NCI-H2196 treated with DMSO at 0.1 percent for 48 hours (cell line): ENCODE data around the gene SORBS1.
A peak's percentile ranks its signal among the peaks of the same experiment; 100 is the strongest.

Source experiments
- DNase-seq: peaks from one replicate; lab custom pipeline; 2025; ENCODE audit not compliant: unreplicated experiment; lab: John Stamatoyannopoulos, UW

Gene SORBS1

DNA sequence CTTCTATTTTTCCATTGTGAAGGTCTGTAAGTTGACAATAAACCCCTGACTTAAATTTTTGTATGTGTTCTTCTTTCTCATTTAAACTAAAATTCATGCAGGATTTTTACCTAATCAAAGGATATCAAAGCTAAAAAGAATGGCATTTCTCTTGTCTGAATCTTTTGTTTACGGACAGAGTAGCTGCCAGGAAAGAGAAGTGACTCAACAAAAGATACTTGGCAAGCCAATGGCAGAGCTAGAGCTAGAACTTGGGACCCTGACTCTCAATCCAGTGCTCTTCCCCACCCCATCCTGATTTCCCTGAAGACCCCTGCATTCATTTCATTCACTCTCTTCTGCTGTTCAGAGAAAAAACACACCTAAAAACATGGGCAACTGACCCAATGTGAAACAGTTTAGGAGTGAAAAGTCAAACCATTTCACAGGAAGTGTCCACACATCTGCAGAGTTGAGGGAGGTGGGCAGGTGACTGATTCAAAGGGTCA lies 230.2 kb downstream of the SORBS1 start:
- no peak for DNase-seq

DNA sequence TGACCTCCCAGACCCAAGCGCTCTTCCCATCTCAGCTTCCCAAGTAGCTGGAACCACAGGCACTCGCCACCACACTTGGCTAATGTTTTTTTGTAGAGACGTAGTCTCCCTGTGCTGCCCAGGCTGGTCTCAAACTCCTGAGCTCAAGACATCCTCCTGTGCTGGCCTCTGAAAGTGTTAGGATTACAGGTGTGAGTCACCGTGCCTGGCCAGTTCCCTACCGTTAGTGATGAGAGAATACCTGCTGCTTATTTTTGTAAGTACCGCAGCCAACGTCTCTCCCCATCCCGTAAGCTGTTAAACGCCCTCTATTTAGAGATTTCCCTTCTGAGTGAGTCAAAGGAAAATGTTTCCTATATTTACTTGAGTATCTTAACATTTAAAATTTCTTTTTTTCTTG lies 231.9 kb downstream of the SORBS1 start:
- DNase-seq = no peak

- DNase-seq = no peak
These were observed 233.2 kb downstream of the SORBS1 start for GRCh38 chr10:95328013-95328412.

DNA sequence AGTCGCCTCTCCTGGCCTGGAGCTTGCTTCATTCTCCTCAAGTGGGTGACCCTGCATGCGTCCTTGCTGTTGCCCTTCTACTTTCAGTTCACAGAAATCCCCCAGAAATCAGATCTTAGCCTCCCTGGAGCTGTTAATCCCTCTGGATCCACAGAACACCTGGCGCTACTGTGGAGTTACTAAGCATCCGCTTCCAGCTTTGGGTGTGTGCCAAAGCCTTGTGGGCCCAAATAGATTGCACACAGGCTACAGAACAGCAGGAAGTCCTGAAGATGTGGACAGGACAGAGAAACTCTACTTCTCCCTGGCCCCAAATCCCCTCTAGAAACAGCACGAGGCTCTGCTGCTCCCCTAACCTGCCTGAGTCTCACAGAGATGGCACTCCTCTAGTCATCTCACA lies 233.8 kb downstream of the SORBS1 start:
- peak; percentile 31 for DNase-seq

- DNase-seq = no peak
These were observed 234.8 kb downstream of the SORBS1 start for GRCh38 chr10:95326396-95326795.

DNA sequence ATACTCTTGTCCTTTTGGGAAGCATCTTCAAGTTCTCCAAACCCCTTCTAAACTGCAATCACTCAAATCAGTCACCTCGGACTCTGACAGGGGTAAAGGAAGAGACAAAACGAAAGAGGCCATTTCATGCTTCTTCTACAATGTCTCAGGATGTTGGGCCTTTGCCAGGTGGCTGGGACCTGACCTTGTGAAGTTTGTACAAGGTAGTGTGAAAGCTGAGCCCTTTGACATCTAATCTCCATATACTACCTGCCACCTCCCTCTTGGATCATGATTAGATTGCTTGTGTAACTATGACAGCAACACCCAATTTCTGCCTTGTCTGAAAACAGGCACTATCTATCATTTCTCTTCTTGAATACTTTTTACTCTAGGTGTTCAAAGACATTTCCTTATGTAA lies 235.3 kb downstream of the SORBS1 start:
- DNase-seq = no peak

DNA sequence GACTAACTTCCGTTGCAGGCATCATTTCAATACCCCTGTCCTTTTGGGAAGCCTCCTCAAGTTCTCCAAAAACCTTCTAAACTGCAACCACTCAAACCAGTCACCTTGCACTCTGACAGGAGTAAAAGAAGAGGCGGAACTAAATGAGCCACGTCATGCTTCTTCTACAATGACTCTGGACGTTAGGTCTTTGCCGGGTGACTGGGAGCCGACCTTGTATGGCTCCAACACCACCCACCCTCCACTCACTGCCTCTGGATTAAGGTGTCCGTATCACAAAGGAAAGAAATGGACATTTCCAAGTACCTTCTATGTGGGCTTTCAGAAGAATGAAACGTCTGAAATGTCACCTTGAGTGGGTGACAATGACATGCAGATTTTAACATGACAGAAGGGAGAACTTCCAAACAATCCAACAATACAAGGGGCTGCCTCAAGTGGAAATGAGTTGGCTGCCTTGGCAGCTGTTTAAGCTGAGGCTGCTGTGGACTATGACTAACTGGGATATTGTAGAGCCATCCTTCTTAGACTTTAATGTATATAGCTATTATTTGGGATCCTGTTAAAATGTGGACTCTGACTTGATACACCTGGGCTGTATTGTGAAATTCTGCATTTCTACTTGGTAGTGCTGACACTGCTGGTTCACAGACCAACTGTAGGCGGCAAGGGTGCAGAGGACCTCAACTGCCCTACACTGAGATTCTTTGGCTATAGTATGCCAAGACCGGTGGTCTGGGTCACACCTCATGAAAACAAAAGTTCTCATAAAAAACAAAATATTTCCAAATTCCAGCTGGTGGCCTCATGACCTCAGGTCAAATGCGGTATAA lies 236.5 kb downstream of the SORBS1 start:
- DNase-seq = no peak

- no peak for DNase-seq
These were observed 239.4 kb downstream of the SORBS1 start for GRCh38 chr10:95321554-95322301.

DNA sequence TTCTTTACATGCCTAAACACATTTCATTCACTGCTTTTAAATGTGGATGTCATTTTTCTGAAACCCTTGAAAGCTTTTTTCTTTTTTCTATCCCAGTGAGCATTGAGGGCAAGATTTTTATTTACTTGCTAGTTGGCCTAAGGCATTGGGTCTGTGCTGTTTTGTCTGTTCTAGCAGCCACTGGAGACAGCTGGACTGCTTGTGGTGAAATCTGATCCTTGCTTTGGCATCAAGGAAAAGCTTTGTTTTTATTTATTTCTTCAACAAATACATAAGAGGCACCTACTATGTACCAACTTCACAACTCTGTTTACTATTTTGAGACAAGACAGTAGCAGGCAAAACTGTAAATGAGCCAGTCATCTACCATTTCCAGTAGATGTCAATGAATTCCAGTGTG lies 241.9 kb downstream of the SORBS1 start:
- DNase-seq = no peak

GRCh38 chr10:95315509-95315908 lies 245.7 kb downstream of the SORBS1 start:
- DNase-seq = no peak

DNA sequence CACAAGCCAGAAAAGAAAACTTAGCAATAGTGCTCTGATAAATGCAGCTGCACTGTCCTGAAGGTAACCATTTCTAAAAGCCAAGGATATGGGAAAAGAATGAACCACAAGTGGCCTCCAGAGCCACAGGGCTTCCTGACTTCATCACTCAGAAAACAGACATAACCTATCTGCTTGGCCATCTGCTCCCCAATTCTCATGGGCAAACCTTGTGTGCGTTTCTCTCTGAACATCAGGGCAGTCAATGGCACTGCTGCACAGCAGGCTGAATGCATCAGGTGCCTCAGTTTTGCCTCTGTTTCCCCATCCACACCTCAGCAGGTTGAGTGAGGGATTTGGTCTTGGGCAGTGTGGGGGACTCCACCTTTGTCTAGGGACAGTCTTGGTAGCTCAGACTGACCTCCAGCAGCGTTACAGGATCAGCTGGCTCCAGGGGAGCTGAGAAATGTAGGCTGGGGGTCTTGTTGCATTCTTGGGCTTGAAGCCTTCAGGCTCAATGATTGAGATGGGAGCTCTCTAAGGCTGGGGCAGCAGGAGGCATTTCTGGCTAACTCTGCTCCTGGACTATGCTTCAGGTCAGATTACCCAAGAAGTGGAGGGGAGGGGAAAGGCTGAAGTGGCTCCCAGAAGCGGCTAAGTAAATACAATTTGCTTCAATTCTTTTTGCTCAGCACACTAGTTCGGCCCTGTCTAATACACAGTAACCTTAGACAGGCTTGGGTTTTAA lies 246.8 kb downstream of the SORBS1 start:
- DNase-seq = no peak

- no peak for DNase-seq
These were observed 248.1 kb downstream of the SORBS1 start for GRCh38 chr10:95312986-95313495.

DNA sequence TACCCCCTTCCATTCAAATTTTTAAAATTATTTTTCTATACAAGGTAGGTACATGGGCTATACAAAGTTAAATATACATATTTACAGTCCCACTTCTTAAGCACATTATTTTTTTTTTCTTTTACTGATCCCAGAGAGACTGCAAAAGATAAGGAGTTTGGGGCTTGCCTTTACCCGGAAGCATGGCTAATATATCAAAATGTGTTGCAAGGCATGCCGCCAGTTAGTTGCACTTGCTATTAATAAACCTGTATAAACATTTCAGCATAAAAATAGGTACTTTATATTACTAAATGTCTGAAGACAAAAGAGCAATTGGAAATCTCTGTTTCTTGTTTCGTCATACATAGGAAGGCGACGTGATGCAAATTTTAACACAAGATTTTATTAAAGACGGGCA lies 248.9 kb downstream of the SORBS1 start:
- DNase-seq = no peak

GRCh38 chr10:95309958-95310357 lies 251.2 kb downstream of the SORBS1 start:
- DNase-seq = no peak

GRCh38 chr10:95308389-95309302 lies 252.5 kb downstream of the SORBS1 start:
- no peak for DNase-seq

DNA sequence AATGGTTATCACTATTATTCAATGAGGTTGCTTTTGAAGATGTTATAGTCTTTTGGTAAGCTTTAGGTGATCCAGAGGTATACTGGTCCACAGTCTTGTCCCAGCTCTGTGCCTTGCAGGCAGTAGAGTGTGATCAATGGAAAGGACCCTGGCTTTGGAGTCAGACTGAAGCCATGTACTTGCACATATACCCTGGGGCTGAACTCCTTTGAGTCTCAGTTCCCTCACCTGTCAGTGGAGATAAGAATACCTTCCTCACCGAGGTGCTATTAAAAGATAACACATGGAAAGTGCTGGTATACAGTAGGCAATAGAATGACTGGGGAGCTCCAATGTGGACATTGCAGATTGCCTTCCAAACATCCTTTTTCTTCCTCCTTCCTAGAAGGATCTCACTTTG lies 254.3 kb downstream of the SORBS1 start:
- no peak for DNase-seq

DNA sequence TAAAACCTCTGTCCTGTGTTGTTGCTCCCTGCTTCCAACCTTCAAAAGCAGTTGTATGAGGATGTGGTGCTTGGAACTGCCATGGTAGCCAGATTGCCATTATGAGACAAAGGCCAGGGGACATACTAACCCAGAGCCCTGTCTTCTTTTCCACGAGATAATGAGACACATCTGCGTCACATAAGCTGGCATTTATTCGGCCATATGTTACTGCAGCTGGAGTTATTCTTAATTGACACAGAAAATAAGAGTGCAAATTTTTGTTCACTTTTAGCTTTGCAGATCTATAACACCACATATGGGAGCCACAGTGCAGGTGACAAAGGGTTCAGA lies 254.9 kb downstream of the SORBS1 start:
- no peak for DNase-seq

GRCh38 chr10:95305606-95306317 lies 255.4 kb downstream of the SORBS1 start:
- no peak for DNase-seq

- no peak for DNase-seq
These were observed 256.2 kb downstream of the SORBS1 start for GRCh38 chr10:95304976-95305375.

DNA sequence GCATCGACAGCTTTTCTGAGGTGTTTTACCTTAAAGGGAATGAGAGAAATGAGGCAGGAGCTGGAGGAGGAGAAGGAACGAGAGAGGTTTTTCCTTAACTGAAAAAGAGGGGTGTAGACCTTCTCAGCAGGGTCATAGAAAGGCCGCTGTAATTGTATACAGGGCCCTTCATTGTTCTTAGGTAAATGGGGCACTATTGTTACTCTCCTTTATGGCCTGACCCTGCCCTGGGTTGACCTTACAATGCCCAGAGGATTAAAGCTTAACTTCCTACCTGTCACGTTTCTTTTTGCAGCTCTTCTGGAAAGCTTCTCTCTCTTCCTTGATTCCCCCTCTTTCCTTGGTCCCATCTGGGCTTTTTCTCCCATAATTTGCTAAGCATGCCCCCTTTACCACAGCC lies 256.7 kb downstream of the SORBS1 start:
- no peak for DNase-seq
